Stimulated activated CD8-positive, alpha-beta memory T cell treated with anti-CD3 and anti-CD28 coated beads, Interleukin-2, amount 100 ng/mL, for 1 hour (primary cell): Measurements from ENCODE around the gene STH.
"Not testable (repeated sequence)": the region's sequence is repeated elsewhere in the genome, so short reads cannot be mapped to it uniquely, and the experiment has no call there.

Source experiments
- DNase-seq, 2 donors: peaks; one replicate each; pipeline ENCODE4 v3.0.0-alpha.2; 2020; ENCODE audit warnings: low read depth in 2 of 2

The STH gene

GRCh38 chr17:46006082-46006481, 7.0 kb downstream of the STH start:
- DNase-seq = not testable (repeated sequence)

- no peak for DNase-seq
These were observed 8.5 kb downstream of the STH start for GRCh38 chr17:46007461-46007965.

- no peak for DNase-seq
These were observed 9.5 kb downstream of the STH start for GRCh38 chr17:46008591-46008990.

GRCh38 chr17:46009681-46010596, 10.9 kb downstream of the STH start:
- DNase-seq = no peak

DNA sequence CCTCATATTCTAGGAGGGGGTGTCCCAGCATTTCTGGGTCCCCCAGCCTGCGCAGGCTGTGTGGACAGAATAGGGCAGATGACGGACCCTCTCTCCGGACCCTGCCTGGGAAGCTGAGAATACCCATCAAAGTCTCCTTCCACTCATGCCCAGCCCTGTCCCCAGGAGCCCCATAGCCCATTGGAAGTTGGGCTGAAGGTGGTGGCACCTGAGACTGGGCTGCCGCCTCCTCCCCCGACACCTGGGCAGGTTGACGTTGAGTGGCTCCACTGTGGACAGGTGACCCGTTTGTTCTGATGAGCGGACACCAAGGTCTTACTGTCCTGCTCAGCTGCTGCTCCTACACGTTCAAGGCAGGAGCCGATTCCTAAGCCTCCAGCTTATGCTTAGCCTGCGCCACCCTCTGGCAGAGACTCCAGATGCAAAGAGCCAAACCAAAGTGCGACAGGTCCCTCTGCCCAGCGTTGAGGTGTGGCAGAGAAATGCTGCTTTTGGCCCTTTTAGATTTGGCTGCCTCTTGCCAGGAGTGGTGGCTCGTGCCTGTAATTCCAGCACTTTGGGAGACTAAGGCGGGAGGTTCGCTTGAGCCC, 11.6 kb downstream of the STH start:
- no peak for DNase-seq

- no peak for DNase-seq
These were observed 12.9 kb downstream of the STH start for GRCh38 chr17:46011711-46012505.

GRCh38 chr17:46012506-46013079, 13.5 kb downstream of the STH start:
- DNase-seq = no peak

- DNase-seq = no peak
These were observed 14.1 kb downstream of the STH start for GRCh38 chr17:46013127-46013501.

DNA sequence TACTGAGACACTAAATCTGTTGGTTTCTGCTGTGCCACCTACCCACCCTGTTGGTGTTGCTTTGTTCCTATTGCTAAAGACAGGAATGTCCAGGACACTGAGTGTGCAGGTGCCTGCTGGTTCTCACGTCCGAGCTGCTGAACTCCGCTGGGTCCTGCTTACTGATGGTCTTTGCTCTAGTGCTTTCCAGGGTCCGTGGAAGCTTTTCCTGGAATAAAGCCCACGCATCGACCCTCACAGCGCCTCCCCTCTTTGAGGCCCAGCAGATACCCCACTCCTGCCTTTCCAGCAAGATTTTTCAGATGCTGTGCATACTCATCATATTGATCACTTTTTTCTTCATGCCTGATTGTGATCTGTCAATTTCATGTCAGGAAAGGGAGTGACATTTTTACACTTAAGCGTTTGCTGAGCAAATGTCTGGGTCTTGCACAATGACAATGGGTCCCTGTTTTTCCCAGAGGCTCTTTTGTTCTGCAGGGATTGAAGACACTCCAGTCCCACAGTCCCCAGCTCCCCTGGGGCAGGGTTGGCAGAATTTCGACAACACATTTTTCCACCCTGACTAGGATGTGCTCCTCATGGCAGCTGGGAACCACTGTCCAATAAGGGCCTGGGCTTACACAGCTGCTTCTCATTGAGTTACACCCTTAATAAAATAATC, 14.6 kb downstream of the STH start:
- no peak for DNase-seq

GRCh38 chr17:46019408-46019925, 20.4 kb downstream of the STH start:
- DNase-seq = not testable (repeated sequence)

DNA sequence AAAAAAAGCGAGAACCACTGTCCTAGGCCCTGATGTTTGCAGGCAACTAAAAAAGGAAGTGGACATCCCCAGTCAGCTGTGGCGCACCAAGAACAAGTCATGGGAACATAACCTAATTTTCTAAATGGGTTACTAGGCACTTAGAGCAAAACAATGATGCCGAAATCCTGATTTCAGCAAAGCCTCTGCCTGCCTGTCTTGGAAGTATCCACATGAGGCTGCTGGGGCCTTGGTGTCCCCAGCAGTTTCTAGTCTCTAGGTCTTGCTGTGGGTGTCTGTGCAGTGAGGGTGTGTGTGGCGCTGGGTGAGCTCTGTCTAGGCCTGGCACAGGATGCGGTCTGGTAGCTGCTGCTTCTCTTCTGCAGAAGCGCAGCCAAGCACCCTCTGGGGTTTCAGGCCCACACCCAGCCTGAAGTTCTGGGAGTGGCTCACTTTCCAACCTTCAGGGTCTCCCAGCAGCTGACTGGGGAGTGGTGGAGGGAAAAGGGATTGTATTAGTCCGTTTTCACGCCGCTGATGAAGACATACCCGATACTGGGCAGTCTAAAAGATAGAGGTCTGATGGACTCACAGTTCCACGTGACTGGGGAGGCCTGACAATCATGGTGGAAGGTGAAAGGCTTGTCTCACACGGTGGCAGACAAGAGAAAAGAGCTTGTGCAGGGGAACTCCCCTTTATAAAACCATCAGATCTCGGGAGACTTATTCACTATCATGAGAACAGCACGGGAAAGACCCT, 21.1 kb downstream of the STH start:
- peak; percentile 22 to 33 for DNase-seq

DNA sequence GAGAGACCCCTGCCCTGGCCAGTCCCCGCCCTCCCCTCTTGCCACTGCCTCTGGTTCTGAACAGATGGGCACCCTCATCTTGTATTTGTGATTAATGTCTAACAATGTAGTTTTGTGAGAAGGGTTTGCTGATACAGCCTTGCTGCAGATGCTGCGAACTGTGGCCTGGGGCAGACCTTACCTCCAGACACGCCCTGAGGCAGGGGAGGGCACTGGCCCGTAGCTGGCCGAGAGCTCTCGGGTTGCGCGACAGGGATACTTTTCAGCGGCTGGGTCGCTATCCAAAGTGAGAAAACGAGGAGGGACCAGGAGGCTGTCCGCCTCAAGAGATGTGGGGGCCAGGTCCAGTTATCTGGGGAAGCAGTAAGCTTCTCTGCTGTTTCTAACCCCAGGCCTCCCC, 21.9 kb downstream of the STH start:
- DNase-seq = no peak

GRCh38 chr17:46023366-46023765, 24.3 kb downstream of the STH start:
- DNase-seq = not testable (repeated sequence)

DNA sequence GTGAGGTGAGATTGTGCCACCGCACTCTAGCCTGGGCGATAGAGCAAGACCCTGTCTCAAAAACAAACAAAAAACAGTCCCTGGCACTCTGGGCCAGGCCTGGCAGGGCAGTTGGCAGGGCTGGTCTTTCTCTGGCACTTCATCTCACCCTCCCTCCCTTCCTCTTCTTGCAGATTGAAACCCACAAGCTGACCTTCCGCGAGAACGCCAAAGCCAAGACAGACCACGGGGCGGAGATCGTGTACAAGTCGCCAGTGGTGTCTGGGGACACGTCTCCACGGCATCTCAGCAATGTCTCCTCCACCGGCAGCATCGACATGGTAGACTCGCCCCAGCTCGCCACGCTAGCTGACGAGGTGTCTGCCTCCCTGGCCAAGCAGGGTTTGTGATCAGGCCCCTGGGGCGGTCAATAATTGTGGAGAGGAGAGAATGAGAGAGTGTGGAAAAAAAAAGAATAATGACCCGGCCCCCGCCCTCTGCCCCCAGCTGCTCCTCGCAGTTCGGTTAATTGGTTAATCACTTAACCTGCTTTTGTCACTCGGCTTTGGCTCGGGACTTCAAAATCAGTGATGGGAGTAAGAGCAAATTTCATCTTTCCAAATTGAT, 24.8 kb downstream of the STH start:
- no peak for DNase-seq

DNA sequence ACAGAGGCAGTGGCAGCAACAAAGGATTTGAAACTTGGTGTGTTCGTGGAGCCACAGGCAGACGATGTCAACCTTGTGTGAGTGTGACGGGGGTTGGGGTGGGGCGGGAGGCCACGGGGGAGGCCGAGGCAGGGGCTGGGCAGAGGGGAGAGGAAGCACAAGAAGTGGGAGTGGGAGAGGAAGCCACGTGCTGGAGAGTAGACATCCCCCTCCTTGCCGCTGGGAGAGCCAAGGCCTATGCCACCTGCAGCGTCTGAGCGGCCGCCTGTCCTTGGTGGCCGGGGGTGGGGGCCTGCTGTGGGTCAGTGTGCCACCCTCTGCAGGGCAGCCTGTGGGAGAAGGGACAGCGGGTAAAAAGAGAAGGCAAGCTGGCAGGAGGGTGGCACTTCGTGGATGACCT, 25.5 kb downstream of the STH start:
- no peak for DNase-seq

DNA sequence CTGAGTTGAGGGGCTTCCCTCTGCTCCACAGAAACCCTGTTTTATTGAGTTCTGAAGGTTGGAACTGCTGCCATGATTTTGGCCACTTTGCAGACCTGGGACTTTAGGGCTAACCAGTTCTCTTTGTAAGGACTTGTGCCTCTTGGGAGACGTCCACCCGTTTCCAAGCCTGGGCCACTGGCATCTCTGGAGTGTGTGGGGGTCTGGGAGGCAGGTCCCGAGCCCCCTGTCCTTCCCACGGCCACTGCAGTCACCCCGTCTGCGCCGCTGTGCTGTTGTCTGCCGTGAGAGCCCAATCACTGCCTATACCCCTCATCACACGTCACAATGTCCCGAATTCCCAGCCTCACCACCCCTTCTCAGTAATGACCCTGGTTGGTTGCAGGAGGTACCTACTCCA, 26.0 kb downstream of the STH start:
- no peak for DNase-seq

- no peak for DNase-seq
These were observed 26.6 kb downstream of the STH start for GRCh38 chr17:46025510-46026165.

GRCh38 chr17:46026166-46027047, 27.4 kb downstream of the STH start:
- no peak for DNase-seq
